Measurements from ENCODE around the gene MYL7. TPM values are rescaled to one million over a fixed set of nuclear protein-coding genes. Genes with fewer than 3 reads are reported as not detected.

Gene MYL7
- total RNA-seq, 5 donors from 2014 or later (not counting 1 experiment from before 2014, with no cell fraction given): not detected

DNA sequence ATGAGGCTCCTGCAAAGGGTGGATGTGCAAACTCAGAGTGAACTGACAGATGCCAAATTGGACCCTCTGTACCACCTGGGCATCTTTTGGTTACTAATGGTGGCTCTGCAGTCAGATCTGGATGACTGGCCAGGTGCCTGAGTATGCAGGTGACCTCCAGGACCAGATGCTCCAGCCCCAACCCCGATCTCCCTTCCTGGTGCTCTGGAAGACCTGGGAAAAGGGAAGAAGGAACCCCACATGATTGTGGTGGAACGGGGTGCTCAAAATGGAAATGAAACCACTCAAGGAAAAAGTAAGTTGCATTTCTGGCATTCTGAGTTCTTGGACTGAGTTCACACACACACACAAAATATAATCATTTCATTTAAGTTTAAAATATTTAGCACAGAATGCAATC, 46.8 kb downstream of the MYL7 start:
- POLR2A ChIA-PET: no interaction called here
- no CpG with 5 or more reads among the region's 2 CpGs for WGBS (ENCODE audit: insufficient coverage)
- H3K4me1 Mint-ChIP-seq: peaks cover 4 to 10% (median 8%) of the 10 kb centered on the region in 3 donors
- H3K9me3 ChIP-seq: no peaks in the 10 kb centered on the region
- H3K27me3 ChIP-seq (replicated peaks in 1 of 2; ENCODE audit: control insufficient read depth in 2 of 2, extremely low read depth in 1 of 2, insufficient read depth in 2 of 2, low read length in 1 of 2): peaks cover 0 to 3% of the 10 kb centered on the region in 2 experiments
- no peaks in the 10 kb centered on the region for H3K4me1 ChIP-seq (ENCODE audit: control insufficient read depth in 1 of 2, extremely low read depth in 1 of 2, insufficient read depth in 2 of 2, low read length in 2 of 2)
- H3K36me3 Mint-ChIP-seq: no peaks in the 10 kb centered on the region
- H3K27me3 Mint-ChIP-seq: peaks cover 0 to 2% of the 10 kb centered on the region in 2 donors
- no peaks in the 10 kb centered on the region for H3K9me3 Mint-ChIP-seq
- no peak for DNase-seq
- H3K36me3 ChIP-seq (ENCODE audit: control insufficient read depth in 2 of 2, extremely low read depth in 1 of 2, insufficient read depth in 1 of 2, low read length in 1 of 2): no peaks in the 10 kb centered on the region
- no peak overlapping the region for H3K27ac ChIP-seq (ENCODE audit: low read length)
- ATAC-seq (replicated peaks in 1 of 4): no peak
- CTCF ChIA-PET: no interaction called here
- H3K27ac Mint-ChIP-seq: no peak overlapping the region
- H3K4me3 Mint-ChIP-seq: no peak overlapping the region
- H3K4me3 ChIP-seq (ENCODE audit: control insufficient read depth in 1 of 2, extremely low read depth in 1 of 2, low read length in 1 of 2): no peak overlapping the region

DNA sequence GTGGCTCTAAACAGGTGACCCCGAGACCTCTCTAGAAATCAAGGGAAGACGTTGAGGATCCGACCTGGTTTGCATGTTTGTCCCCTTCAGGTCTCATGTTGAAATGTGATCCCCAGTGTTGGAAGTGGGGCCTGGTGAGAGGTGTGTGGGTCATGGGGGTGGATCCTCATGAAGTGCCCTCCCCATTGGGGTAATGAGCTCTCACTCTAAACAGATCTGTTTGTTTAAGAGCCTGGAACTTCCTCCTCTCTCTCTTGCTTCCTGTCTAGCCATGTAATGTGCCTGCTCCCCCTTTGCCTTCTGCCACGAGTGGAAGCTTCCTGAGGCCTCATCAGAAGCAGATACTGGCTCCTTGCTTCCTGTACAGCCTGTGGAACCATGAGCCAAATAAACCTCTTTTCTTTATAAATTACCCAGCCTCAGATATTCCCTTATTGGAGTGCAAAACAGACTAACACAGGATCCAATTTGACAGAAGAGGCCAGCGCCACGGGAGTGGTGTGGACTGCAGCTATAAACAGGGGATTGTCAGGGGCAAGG, 48.0 kb downstream of the MYL7 start:
- CTCF ChIA-PET: interaction anchor here in 1 of 2 donors (0.6 kb wide), 1 partner anchor 12 kb away, joined by 9 read pairs; no protein-coding TSS in a partner anchor
- Mint-ChIP-seq H3K4me1 (peaks cover 4 to 10% (median 8%) of the 10 kb centered on the region in 3 donors), H3K4me3 (no peak overlapping the region), H3K9me3 (no peaks in the 10 kb centered on the region), H3K27me3 (peaks cover 0 to 2% of the 10 kb centered on the region in 2 donors), H3K27ac (no peak overlapping the region), H3K36me3 (no peaks in the 10 kb centered on the region)
- peaks cover 0 to 3% of the 10 kb centered on the region in 2 experiments for H3K27me3 ChIP-seq (replicated peaks in 1 of 2; ENCODE audit: control insufficient read depth in 2 of 2, extremely low read depth in 1 of 2, insufficient read depth in 2 of 2, low read length in 1 of 2)
- no peaks in the 10 kb centered on the region for H3K9me3 ChIP-seq
- no peak for DNase-seq
- H3K27ac ChIP-seq (ENCODE audit: low read length): no peak overlapping the region
- H3K36me3 ChIP-seq (ENCODE audit: control insufficient read depth in 2 of 2, extremely low read depth in 1 of 2, insufficient read depth in 1 of 2, low read length in 1 of 2): no peaks in the 10 kb centered on the region
- no peak overlapping the region for H3K4me3 ChIP-seq (ENCODE audit: control insufficient read depth in 1 of 2, extremely low read depth in 1 of 2, low read length in 1 of 2)
- H3K4me1 ChIP-seq (ENCODE audit: control insufficient read depth in 1 of 2, extremely low read depth in 1 of 2, insufficient read depth in 2 of 2, low read length in 2 of 2): no peaks in the 10 kb centered on the region
- POLR2A ChIA-PET: no interaction called here
- WGBS (ENCODE audit: insufficient coverage): 73% methylated on average over 6 of the region's 6 CpGs
- no peak for ATAC-seq (replicated peaks in 1 of 4)

Other genes with a start within 250 kb of the MYL7 start
- 10 to 100 TPM; 22.3 to 35.2 (median 33.6) TPM for gene URGCP, start 234.7 kb downstream of the MYL7 start, total RNA-seq
- gene UBE2D4, start 214.9 kb downstream of the MYL7 start, total RNA-seq: 10 to 100 TPM in 3 of 5 donors, 1 to 10 TPM in 2; 6.7 to 12.8 (median 10.4) TPM
- not detected for gene SPDYE1, start 143.4 kb downstream of the MYL7 start, total RNA-seq
- 100 to 1,000 TPM; 101 to 188 (median 156) TPM for gene DBNL, start 96.6 kb downstream of the MYL7 start, total RNA-seq
- 1 to 10 TPM; 1.1 to 2.9 (median 1.7) TPM for gene PGAM2, start 75.8 kb downstream of the MYL7 start, total RNA-seq
- gene POLM, start 58.8 kb downstream of the MYL7 start, total RNA-seq: 10 to 100 TPM; 39.5 to 81.9 (median 70.7) TPM
- gene AEBP1, start 37.0 kb downstream of the MYL7 start, total RNA-seq: 10 to 100 TPM; 18.1 to 28.4 (median 23.1) TPM
- gene POLD2, start 17.8 kb downstream of the MYL7 start, total RNA-seq: 10 to 100 TPM; 53.4 to 85.1 (median 72.6) TPM
- gene GCK, start 48.1 kb upstream of the MYL7 start, total RNA-seq: under 1 TPM in 4 of 5 donors, not detected in 1; 0.28 to 0.82 (median 0.43) TPM
- 10 to 100 TPM; 55.1 to 74.3 (median 60.2) TPM for gene YKT6, start 59.6 kb upstream of the MYL7 start, total RNA-seq
- gene CAMK2B, start 184.3 kb upstream of the MYL7 start, total RNA-seq: under 1 TPM in 1 of 5 donors, not detected in 4; 0.35 TPM

Data from T-cell (primary cell).